ENCODE data around the gene PTPRG.

- TF ChIP-seq CTCF (conservative IDR thresholded peaks at IDR 0.05 in 1 of 2, IDR thresholded peaks at IDR 0.05 in 1 of 2; ENCODE audit: low read depth in 1 of 2, low read length in 2 of 2) (no peak), EZH2 (IDR thresholded peaks at IDR 0.05; ENCODE audit: low read length, missing control alignments) (no peak)
Measured at GRCh38 chr3:61535826-61536225, 25.5 kb upstream of the PTPRG start.
